LNCaP clone FGC (cell line): ENCODE data around the gene ABHD17B.

Source experiments
- DNase-seq: peaks from one replicate; pipeline ENCODE4 v3.0.0-alpha.2; 2011; ENCODE audit warnings: low read depth
- H3K4me3 ChIP-seq: 2 replicates; pipeline ENCODE4 v1.5.1; 2011; ENCODE audit warnings: mild to moderate bottlenecking, low read depth, low read length, control low read depth
- CTCF ChIP-seq: IDR thresholded peaks from 2 replicates; pipeline ENCODE4 v1.5.1; 2012; ENCODE audit warnings: mild to moderate bottlenecking; ENCODE audit not compliant: control insufficient read depth, insufficient read depth; ENCODE audit errors: extremely low read depth

The ABHD17B gene

GRCh38 chr9:71937070-71937625 lies 26.2 kb upstream of the ABHD17B start:
- no peak for TF ChIP-seq CTCF
- DNase-seq: no peak
- no peak overlapping the region for H3K4me3 ChIP-seq

- DNase-seq: no peak
- no peak overlapping the region for H3K4me3 ChIP-seq
Observed at GRCh38 chr9:71936066-71936465, 25.1 kb upstream of the ABHD17B start.

DNA sequence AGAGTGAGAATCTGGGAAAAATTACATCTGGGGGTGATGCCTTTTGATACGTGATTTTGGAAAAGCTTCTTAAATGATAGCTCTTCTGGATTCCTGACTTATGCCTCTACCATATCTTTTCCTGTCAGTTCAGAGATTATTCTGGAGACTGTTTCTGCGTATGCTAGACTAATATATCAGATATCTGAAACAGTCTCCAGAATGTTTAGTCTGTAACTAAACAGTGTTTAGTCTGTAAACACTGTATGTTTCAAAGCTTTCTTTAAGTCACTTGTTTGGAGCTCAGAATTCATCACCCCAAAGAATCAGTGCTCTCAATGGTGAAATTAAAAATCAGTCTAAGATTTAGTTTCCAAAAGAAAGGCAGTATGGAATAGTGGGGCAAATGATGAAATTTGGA lies 20.2 kb upstream of the ABHD17B start:
- no peak for TF ChIP-seq CTCF
- no peak for DNase-seq
- no peak overlapping the region for H3K4me3 ChIP-seq

More at GRCh38 chr9:71936066-71936465, 25.1 kb upstream of the ABHD17B start:
- no peak for TF ChIP-seq CTCF

GRCh38 chr9:71929791-71930440 lies 18.9 kb upstream of the ABHD17B start:
- no peak for TF ChIP-seq CTCF
- no peak for DNase-seq
- H3K4me3 ChIP-seq: no peak overlapping the region

DNA sequence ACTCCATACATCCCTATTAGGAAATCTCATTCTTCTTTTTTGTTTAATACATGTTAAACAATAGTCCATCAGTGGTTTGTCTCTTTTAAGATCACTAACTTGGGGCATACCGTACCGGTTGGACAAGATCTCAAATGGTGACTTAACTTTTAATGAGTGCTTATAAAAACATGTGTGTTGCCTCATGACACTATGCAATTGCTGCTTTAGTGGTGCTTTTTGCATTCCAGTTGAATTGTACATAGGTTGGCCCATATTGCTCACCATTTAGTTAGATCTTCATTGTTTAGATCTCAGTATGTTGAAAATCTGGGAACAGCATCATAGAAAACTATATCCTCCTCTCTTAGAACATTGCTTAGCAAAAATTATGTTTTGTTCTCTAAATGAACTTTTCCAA lies 18.2 kb upstream of the ABHD17B start:
- peak overlapping the region; percentile 17; the same call in 1 of the 2 replicates for H3K4me3 ChIP-seq
- peak; percentile 92 for DNase-seq
- no peak for TF ChIP-seq CTCF

GRCh38 chr9:71928806-71929205 lies 17.8 kb upstream of the ABHD17B start:
- DNase-seq: no peak
- H3K4me3 ChIP-seq: peak overlapping the region; percentile 17; the same call in 1 of the 2 replicates
- no peak for TF ChIP-seq CTCF

DNA sequence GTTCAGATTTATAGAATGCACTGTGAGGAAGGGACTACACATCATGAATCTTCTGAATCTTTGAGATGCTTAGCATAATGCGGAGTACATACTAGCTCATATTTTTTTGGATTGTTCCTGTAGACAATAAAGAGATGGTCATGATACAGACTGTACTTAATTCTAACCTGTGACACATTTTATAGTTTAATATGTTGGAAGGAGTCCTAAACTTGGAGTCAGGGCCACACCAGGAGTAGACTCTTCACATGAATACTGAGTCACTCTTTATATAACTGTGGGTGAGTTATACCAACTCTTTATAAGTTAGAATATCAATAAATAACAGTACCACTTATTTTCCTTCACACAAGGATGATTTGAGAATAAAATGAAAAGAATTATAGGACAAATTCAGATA lies 17.4 kb upstream of the ABHD17B start:
- peak overlapping the region; percentile 17; the same call in 1 of the 2 replicates for H3K4me3 ChIP-seq
- DNase-seq: peak; percentile 67
- no peak for TF ChIP-seq CTCF
